Activated naive CD4-positive, alpha-beta T cell treated with anti-CD3 and anti-CD28 coated beads, Interleukin-2, amount 10 ng/mL, durations not matched to agents 7 days and 5 days (primary cell): ENCODE data around the gene CORO2B.

Experiments
- CTCF ChIA-PET: fragments of 350-600 bp; sonication (Branson Sonifier 250); formaldehyde crosslinking; loops from one replicate; lab custom pipeline; 2021; ENCODE audit warnings: antibody characterized with exemption; lab: Charles Lee
- DNase-seq: peaks from one replicate; pipeline ENCODE4 v3.0.0-alpha.2; 2020
- H3K27ac Mint-ChIP-seq: one replicate; pipeline ENCODE4 v1.8.0; 2021; ENCODE audit warnings: mild to moderate bottlenecking, moderate library complexity, mixed read lengths
- H3K27me3 Mint-ChIP-seq: one replicate; pipeline ENCODE4 v1.8.0; 2021; ENCODE audit warnings: mild to moderate bottlenecking, mixed read lengths
- H3K36me3 Mint-ChIP-seq: one replicate; pipeline ENCODE4 v1.8.0; 2021; ENCODE audit warnings: mixed read lengths
- H3K4me1 Mint-ChIP-seq: one replicate; pipeline ENCODE4 v1.8.0; 2021; ENCODE audit warnings: mixed read lengths
- H3K4me3 Mint-ChIP-seq: one replicate; pipeline ENCODE4 v1.8.0; 2021; ENCODE audit warnings: mild to moderate bottlenecking, moderate library complexity, mixed read lengths
- H3K9me3 Mint-ChIP-seq: one replicate; pipeline ENCODE4 v1.8.0; 2021; ENCODE audit warnings: mixed read lengths

Gene CORO2B

DNA sequence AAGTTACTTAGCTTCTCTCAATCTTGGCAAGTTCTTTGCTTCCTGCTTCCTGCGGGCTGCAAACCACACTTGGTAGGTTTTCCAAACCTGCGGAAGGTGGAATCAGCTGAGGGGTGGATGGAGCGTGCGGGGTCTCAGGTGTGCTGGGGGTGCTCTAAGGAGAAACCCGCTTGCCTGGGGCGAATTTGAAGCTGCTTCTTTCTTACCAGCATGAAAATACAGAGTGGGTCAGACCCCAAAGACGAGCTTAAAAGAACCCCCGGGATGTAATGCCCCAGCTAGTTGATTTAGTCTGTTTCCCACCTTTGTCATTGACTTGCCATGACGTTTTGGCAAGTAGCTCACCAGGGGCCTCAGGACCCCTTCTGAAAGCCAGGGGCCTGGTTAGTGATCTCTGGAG lies 28.8 kb upstream of the CORO2B start:
- no peak for DNase-seq
- no peaks in the 10 kb centered on the region for H3K36me3 Mint-ChIP-seq
- H3K9me3 Mint-ChIP-seq = no peaks in the 10 kb centered on the region
- peaks cover 24% of the 10 kb centered on the region for H3K27me3 Mint-ChIP-seq
- CTCF ChIA-PET = interaction anchor here (0.7 to 7.7 kb wide), 34 partner anchors 8 to 715 kb away, joined by 3 to 136 read pairs (median 4); no protein-coding TSS in a partner anchor
- no peak overlapping the region for H3K4me3 Mint-ChIP-seq
- no peaks in the 10 kb centered on the region for H3K4me1 Mint-ChIP-seq
- no peak overlapping the region for H3K27ac Mint-ChIP-seq

DNA sequence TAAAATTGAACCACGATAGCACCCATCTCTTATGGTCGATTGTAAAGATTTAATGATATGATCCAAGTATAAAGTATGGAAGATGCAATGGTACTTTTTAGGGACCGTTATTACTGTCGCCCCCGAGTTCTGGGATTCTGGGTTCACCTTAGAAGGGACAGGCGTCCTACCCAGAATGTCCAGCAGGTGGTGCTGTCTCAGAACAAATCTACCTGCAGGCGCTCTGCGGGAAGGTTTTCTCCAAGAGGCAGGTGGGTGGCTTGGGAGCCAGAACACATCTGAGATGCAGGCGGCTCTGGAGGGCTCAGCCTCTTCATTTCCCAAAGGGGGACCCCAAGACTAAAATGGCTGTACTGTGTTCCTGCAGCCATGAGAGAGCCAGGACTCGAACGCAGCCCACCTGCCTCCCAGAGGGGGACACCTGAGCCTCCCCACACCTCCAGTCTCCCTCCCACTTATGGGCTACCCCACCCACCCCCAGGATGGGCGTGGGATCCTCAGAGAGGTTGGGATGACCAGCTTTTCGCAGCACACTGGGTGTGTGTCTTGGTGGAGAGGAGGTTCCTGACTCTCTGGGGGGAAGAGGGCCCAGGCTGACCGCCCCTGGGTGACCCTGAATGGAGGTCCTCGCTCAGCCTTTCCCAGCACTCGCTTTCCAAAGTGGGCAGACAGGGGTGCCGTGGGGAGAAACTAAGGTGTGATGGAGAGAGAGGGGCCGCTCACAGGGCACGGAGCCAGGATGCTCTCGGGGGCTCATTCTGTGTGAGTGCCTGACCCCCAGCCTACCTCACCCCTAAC lies 28.1 kb upstream of the CORO2B start:
- no peaks in the 10 kb centered on the region for H3K9me3 Mint-ChIP-seq
- H3K4me1 Mint-ChIP-seq = no peaks in the 10 kb centered on the region
- peak; percentile 86 for DNase-seq
- CTCF ChIA-PET = interaction anchor here (0.7 to 7.7 kb wide), 30 partner anchors 9 to 374 kb away, joined by 3 to 136 read pairs (median 3); no protein-coding TSS in a partner anchor
- H3K27me3 Mint-ChIP-seq = peaks cover 31% of the 10 kb centered on the region
- H3K4me3 Mint-ChIP-seq = no peak overlapping the region
- H3K27ac Mint-ChIP-seq = peak overlapping the region; percentile 16
- H3K36me3 Mint-ChIP-seq = no peaks in the 10 kb centered on the region

DNA sequence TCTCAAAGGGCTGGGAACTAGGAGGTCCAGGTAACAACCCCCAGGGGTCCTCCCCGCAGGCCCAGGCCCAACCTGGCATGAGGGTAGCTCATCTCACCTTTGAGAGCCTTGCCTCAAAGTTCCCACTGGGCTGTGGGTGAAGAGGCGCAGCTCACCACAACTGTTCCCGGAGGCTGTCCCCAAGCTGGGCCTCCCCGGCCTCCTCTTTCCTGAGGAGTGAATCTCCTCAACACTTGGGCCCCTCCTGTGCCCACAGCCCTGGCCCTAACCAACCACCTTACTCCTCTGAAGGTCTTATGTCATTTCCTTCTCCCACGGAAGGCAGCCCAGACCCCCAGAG lies 27.5 kb upstream of the CORO2B start:
- no peaks in the 10 kb centered on the region for H3K36me3 Mint-ChIP-seq
- no peaks in the 10 kb centered on the region for H3K4me1 Mint-ChIP-seq
- no peaks in the 10 kb centered on the region for H3K9me3 Mint-ChIP-seq
- H3K27ac Mint-ChIP-seq = no peak overlapping the region
- peaks cover 31% of the 10 kb centered on the region for H3K27me3 Mint-ChIP-seq
- CTCF ChIA-PET = interaction anchor here (1.3 to 7.7 kb wide), 5 partner anchors 9 to 332 kb away, joined by 3 to 136 read pairs (median 26); no protein-coding TSS in a partner anchor
- no peak for DNase-seq
- H3K4me3 Mint-ChIP-seq = no peak overlapping the region

DNA sequence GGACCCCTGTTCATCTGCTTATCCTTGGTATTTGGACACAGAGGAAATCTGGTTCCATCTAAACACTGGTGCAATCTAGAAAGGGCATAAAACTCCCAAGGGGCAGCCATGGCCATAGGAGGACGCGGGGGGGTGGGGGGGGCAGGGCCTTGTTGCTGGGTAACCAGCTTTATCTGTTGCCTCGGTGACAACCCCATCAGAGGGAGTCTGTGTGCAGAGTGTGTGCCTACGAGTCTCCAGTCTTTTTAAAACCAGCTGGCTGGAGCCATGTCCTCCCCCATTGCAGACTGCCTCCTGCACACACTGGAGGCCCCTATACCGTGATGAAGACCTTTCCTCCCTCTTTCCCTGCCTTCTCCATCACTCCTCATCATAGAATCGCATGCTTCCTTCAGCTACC lies 26.4 kb upstream of the CORO2B start:
- DNase-seq = no peak
- Mint-ChIP-seq H3K27me3 (peaks cover 41% of the 10 kb centered on the region), H3K36me3 (no peaks in the 10 kb centered on the region), H3K4me1 (no peaks in the 10 kb centered on the region), H3K27ac (no peak overlapping the region), H3K9me3 (no peaks in the 10 kb centered on the region), H3K4me3 (no peak overlapping the region)
- CTCF ChIA-PET = interaction anchor here (0.9 to 7.7 kb wide), 5 partner anchors 11 to 245 kb away, joined by 3 to 136 read pairs (median 5); no protein-coding TSS in a partner anchor

DNA sequence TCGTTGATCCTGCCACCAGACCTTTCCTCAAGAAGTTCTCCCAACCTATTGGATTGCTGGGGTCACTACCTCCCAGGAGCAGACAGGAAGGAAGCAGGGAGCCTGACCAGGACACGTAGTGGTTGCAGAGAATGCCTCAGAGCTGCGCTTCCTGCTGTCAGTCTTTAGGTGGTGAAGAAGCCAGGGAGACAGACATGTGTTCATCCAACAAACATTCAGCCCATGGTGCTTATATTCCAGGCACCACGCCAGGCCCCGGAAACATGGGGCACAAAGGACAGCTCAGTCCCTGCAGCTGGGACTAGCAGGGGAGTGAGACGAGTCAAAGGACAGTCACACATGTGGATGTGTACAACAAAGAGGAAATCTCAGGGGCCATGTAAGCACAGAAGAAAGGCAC lies 26.0 kb upstream of the CORO2B start:
- Mint-ChIP-seq H3K9me3 (no peaks in the 10 kb centered on the region), H3K27ac (no peak overlapping the region), H3K4me3 (no peak overlapping the region), H3K4me1 (no peaks in the 10 kb centered on the region), H3K36me3 (no peaks in the 10 kb centered on the region), H3K27me3 (peaks cover 45% of the 10 kb centered on the region)
- DNase-seq = no peak
- CTCF ChIA-PET = interaction anchor here (0.9 to 7.7 kb wide), 4 partner anchors 12 to 122 kb away, joined by 3 to 136 read pairs (median 4); no protein-coding TSS in a partner anchor

DNA sequence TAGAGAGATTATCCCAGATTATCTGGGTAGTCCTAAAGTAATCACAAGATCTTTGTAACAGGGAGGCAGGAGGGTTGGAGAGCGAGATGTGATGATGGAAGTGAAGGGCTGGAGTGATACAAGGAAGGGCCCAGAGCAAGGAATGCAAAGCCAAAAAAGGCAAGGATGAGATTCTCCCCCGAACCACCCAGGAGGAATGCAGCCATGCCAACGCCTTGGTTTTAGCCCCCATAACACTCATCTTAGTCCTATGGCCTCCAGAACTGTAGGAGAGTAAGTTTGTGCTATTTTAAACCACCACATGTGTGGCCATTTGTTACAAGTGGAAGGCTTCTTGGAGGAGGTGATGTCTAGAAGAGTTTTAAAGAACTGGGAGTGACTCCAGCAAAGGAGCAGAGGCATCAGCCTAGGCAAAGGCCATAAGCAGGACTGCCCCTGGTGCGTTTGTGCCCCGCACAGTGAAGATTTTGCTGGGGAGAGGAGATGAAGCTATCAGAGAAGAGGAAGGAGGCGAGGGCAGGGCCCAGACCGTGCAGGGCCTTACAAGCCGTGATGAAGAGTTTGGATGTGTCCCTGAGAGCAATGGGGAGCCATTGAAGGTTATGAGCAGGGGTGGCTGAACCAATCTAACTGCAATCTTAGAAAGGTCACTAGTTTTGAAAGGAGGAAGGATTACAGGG lies 25.3 kb upstream of the CORO2B start:
- Mint-ChIP-seq H3K27ac (no peak overlapping the region), H3K36me3 (no peaks in the 10 kb centered on the region), H3K4me1 (peaks cover 3% of the 10 kb centered on the region), H3K9me3 (no peaks in the 10 kb centered on the region), H3K4me3 (no peak overlapping the region), H3K27me3 (peaks cover 52% of the 10 kb centered on the region)
- CTCF ChIA-PET = interaction anchor here (0.9 to 7.7 kb wide), 12 partner anchors 10 to 434 kb away, joined by 3 to 136 read pairs (median 4); no protein-coding TSS in a partner anchor
- DNase-seq = no peak

DNA sequence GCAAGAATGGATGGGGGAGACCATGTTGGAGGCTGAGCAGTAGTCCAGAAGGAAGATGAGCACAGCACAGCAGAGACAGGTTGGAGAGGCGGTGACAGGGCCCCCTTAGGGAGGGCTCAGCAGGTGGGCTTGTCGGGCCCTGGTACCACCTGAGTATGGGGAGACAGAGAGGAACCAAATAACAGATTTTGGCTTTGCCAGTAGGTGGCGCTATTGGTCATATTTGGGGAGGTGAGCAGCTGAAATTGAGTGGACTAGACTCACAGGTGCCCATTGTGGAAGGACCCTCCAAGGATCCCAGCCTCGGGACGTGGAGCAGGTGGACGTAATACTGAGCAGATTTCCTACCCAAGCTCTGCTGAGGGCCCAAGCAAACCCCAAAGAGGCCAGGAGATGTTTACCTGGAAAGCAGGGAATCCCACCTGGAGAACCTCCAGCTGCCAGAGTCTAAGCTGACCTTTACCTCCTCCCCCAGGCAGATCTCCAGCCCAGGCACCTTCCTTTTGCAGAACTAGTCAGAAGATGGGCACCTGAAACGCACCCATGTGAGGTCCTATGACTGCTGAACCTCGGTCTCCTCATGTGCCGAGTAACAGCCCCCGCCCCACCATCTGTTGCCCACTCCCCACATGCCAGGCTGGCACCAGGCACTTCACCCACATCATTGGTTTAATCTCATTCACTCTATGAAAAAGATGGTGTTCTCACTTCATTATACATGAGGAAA lies 24.6 kb upstream of the CORO2B start:
- H3K4me1 Mint-ChIP-seq = peaks cover 10% of the 10 kb centered on the region
- DNase-seq = peak; percentile 82
- peaks cover 58% of the 10 kb centered on the region for H3K27me3 Mint-ChIP-seq
- CTCF ChIA-PET = interaction anchor here (0.6 to 7.7 kb wide), 13 partner anchors 9 to 433 kb away, joined by 3 to 136 read pairs (median 4); no protein-coding TSS in a partner anchor
- no peaks in the 10 kb centered on the region for H3K36me3 Mint-ChIP-seq
- no peak overlapping the region for H3K27ac Mint-ChIP-seq
- no peak overlapping the region for H3K4me3 Mint-ChIP-seq
- no peaks in the 10 kb centered on the region for H3K9me3 Mint-ChIP-seq

DNA sequence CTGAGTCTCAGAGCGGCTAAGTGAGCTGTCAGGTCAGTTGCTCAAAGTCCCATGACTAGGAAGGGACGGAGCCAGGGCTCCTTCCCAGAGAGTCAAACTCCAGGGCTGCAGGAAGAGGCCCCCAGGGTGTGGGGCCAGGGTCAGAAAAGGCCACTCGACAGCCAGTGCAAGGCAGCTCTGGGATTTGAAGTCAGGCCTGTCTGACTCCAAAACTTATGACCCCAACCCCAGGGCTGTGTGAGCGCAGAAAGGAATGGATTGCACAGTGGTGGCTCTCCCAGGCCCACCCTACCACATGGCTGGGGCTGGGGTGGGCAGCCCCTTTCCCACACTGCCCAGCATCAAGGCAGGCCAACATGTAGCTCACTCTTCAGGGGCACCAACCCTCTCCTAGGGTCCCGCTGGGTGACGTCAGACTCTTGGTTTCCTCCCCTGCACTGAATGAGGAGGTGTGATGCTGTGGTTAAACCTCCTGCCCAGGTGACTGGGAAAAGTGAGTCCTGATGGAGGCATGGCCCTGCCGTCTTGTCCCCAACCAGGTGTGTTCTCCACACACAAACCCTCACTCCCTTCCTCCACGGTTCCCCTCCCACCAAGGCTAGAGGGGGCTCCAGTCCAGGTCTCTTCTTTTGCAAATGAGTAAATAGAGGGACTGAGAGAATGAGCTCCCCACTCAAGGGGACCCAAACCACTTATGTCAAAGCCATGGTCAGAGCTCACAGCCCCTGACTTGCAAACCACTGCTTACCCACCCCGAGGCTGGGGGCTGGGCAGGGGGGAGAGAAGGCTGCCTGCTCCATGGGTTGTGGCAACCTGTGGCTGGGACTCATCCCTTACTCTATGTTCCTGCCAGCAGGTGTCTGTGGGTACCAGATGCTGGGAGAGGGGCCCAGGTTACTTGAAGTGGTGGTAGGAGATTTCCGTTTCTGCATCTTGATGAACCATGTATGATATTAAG lies 23.8 kb upstream of the CORO2B start:
- DNase-seq = no peak
- H3K27me3 Mint-ChIP-seq = peaks cover 58% of the 10 kb centered on the region
- no peaks in the 10 kb centered on the region for H3K36me3 Mint-ChIP-seq
- H3K27ac Mint-ChIP-seq = no peak overlapping the region
- H3K4me1 Mint-ChIP-seq = peaks cover 18% of the 10 kb centered on the region
- no peaks in the 10 kb centered on the region for H3K9me3 Mint-ChIP-seq
- CTCF ChIA-PET = interaction anchor here (0.6 to 7.7 kb wide), 13 partner anchors 8 to 370 kb away, joined by 3 to 136 read pairs (median 4); no protein-coding TSS in a partner anchor
- H3K4me3 Mint-ChIP-seq = no peak overlapping the region

DNA sequence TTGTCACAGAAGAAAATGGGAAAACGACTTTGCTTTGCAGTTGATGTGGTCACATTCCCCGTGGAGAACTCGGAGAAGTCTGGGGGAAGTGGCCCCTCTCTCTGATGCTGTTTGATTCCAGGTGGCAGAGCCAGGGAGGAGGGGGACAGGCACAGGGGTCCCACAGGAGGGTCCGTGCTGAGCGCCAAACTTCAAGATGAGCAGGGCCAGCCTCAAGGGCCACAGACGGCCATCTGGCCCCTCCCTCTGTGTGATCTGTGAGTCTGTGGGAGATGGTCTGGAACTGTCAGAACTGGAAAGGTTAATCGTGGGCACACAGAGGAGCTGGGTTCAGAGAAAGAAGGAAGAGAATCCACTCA lies 23.1 kb upstream of the CORO2B start:
- Mint-ChIP-seq H3K27ac (no peak overlapping the region), H3K36me3 (no peaks in the 10 kb centered on the region), H3K27me3 (peaks cover 58% of the 10 kb centered on the region), H3K9me3 (no peaks in the 10 kb centered on the region), H3K4me3 (no peak overlapping the region), H3K4me1 (peaks cover 24% of the 10 kb centered on the region)
- no peak for DNase-seq
- CTCF ChIA-PET = interaction anchor here (1.0 to 7.7 kb wide), 3 partner anchors 119 to 320 kb away, joined by 3 to 136 read pairs (median 14); no protein-coding TSS in a partner anchor

DNA sequence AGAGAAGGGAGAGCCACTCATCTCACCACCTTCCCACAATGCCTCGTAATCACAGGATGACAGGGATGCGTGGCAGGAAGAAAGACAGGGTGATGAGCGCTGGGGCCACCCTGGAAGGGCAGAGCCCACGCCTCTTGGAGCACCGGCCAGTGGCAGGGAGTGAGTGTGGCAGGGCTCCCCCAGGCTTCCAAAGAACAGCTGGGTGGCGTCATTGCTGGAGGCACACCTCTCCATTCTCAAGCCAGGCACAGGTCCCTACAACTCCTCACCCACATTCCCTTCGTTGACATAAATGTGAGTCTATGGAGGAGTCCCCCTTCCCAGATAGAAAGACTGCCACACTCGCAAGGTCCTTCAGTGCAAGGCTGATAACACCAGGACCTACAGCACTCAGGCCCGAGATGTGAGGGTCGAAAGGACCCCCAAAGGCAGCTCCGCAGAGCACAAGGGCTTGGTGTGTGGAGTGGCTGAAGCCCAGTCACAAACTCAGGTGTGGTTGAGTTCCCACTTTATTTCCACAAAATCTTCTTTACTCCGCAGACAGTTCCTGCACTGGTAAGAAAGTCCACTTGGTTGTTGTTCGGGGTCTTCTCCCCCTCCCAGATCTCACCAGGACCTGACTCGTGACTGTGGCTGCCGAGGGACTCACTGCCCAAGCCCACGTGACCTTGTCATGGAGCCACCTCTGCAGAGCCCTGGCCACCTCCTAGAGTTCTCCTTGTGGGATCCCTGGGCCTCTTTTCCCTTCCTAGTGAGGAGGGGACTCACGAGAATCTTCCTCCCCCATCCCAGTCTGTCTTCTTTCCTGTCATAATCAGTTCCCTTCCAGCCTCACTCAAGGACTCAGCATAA lies 22.4 kb upstream of the CORO2B start:
- Mint-ChIP-seq H3K4me3 (no peak overlapping the region), H3K36me3 (no peaks in the 10 kb centered on the region), H3K4me1 (peaks cover 25% of the 10 kb centered on the region), H3K9me3 (no peaks in the 10 kb centered on the region), H3K27me3 (peaks cover 64% of the 10 kb centered on the region), H3K27ac (no peak overlapping the region)
- DNase-seq = no peak
- CTCF ChIA-PET = interaction anchor here (1.1 to 1.4 kb wide), 2 partner anchors 250 to 369 kb away, joined by 3 to 5 read pairs; no protein-coding TSS in a partner anchor

DNA sequence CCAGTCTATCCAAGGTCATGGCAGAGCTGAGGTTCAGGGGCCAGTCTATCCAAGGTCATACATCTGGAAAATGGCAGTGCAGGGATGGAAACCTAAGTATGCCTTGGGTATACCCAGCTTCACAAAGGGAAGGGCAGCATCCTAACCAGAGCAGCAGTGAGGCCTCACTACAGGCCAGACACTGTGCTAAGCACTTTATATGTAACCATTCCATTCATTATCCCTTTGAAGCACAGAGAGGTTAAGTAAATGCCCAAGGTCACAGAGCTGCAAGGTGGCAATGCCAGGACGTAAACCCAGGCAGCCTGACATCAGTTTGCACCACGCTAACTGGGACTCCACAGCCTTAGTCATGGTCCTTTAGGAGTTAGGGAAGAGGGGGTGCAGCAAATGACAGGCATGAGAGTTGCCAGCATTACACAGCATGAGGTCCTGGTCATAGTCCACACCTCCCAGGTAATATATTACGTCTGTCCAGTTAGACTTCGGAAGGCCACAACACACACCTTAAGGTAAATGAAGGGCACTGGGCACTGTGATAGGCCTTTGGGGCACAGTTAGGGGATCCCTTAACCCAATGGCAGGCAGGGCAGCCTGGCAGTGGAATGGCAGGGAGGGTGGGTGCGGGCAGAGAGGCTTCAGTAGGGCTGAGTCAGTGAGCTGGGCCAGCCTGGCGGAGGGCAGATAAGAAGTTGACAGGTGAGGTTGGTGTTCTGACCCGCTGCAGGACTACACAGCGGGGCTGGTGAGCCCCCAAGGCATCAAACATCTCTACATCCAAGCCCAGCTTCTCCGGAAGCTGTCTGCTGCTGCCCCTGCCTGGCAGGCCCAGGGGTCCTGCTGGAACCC lies 21.1 kb upstream of the CORO2B start:
- Mint-ChIP-seq H3K9me3 (no peaks in the 10 kb centered on the region), H3K4me1 (peaks cover 25% of the 10 kb centered on the region), H3K4me3 (no peak overlapping the region), H3K27ac (no peak overlapping the region), H3K27me3 (peaks cover 73% of the 10 kb centered on the region), H3K36me3 (no peaks in the 10 kb centered on the region)
- CTCF ChIA-PET = interaction anchor here (0.8 to 1.8 kb wide), 8 partner anchors 9 to 368 kb away, joined by 3 to 10 read pairs (median 4); no protein-coding TSS in a partner anchor
- DNase-seq = no peak
